Iris pigment epithelial cell (primary cell): ENCODE results near the gene PTGFRN.
A peak's percentile ranks its signal among the peaks of the same experiment; 100 is the strongest.
"Not testable (repeated sequence)": the region's sequence is repeated elsewhere in the genome, so short reads cannot be mapped to it uniquely, and the experiment has no call there.

ENCODE experiments used
- DNase-seq: peaks from one replicate; pipeline ENCODE4 v3.0.0-alpha.2; 2011; ENCODE audit warnings: low read depth

The PTGFRN gene

DNA sequence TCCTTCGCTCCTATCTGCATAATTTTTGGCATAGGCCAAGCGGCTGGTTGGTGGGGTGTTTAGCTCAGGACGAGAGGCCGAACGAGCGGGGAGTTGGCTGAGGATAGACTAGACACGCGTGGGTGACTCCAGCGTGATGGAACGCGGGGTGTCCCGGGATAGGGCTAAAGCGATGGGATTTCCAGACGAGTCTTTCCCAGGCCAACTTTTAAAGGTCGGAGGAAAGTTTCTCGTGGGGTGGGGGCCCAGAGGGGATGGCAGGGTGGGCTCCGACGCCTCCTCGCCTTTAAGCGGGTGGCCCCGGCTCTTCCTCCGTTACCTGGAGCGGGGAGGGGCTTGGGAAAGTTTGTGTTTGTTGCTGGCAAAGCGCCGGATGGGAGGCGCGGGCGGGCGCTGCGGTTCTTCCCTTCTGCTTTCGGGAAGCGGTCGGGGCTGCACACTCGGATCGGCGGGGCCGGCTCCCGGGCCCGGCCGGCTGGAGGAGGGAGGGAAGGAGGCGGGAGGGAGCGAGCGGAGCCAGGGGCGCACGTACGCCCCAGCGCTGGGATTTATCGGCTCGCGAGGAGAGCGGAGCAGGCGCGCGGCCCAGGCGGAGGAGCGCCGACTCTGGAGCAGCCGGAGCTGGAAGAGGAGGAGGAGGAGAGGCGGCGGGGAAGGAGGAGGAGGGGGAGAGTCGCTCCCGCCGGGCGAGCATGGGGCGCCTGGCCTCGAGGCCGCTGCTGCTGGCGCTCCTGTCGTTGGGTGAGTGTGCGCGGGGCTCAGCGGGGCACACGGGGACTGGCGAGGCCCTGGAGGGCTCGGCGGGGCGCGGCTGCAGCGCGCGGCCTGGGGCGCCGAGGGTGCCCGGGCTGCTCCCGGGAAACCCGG is at the start of gene PTGFRN:
PTGFRN (plus strand) TSS at position 405 of the 867 bp plus-strand sequence; CDS start at position 693, 288 bp downstream.
- peak; percentile 50 for DNase-seq

DNA sequence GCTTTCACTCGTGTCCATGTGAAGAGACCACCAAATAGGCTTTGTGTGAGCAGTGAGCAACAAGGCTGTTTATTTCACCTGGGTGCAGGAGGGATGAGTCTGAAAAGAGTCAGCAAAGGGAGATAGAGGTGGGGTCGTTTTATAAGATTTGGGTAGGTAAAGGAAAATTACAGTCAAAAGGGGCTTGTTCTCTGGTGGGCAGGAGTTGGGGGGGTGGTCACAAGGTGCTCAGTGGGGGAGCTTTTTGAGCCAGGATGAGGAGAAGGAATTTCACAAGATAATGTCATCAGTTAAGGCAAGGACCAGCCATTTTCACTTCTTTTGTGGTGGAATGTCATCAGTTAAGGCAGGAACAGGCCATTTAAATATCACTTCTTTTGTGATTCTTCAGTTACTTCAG is 49.5 kb upstream of the PTGFRN start:
- not testable (repeated sequence) for DNase-seq

DNA sequence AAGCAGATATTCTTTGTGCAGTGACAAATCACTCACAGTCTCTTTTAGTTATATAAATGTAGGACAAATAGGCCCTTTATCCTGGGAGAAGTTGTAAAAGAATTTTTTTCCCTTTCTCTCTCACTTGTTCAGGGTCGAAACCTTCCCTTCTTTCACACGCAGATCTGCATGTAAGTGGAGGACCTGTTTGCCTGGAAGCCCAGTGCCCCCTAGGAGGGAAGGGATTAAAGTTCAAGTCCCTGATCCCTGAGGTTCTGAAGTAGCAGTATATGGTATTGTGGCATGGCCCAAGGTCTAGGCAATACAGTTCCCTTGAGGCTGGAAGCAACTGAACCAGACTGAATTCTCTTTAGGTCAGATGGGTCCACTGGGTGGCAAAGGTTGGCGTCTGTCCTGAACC is 48.6 kb upstream of the PTGFRN start:
- DNase-seq: no peak

DNA sequence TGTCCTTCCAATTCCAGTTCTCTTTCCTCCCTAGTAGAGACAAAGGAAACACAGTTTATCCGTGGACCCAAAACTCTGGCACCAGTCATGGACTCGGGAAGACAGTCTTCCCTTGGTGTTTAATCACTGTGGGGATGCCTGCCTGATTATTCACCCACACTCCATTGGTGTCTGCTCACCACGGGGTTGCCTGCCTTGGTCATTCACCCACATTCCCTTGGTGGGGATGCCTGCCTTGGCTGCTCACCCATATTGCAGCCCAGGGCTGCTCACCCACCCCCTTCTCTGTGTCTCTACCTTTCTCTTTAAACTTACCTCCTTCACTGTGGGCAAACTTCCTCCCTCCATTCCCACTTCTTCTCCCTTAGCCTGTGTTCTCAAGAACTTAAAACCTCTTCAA is 46.7 kb upstream of the PTGFRN start:
- DNase-seq: not testable (repeated sequence)

DNA sequence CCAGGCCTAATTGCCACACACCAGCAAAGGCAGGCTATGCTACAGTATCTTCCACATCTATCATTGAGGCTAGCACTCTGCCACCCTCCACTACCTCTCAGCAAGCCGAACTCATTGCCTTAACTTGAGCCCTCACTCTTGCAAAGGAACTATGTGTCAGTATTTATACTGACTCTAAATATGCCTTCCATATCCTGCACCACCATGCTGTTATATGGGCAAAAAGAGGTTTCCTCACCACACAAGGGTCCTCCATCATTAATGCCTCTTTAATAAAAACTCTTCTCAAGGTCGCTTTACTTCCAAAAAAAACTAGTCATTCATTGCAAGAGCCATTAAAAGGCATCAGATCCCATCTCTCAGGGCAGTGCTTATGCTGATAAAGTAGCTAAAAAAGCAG is 43.2 kb upstream of the PTGFRN start:
- DNase-seq: not testable (repeated sequence)

DNA sequence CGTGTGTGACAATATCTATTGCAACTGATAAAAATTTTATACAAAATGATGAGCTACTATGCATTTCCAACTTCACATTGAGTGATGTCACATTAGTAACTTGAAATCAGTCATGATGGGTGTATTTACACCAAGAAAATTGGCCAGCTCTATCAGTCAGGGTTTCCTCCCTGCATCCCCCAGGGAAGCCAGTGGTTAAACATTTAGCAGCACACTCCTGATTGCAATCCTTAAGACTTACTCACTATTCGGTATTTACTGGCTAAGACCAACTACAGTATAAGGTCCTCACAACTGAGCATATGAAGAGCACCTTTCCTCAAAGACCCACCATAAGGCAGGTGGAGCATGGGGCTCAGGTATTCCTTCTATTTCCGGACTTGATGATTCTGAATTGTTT is 41.3 kb upstream of the PTGFRN start:
- no peak for DNase-seq

DNA sequence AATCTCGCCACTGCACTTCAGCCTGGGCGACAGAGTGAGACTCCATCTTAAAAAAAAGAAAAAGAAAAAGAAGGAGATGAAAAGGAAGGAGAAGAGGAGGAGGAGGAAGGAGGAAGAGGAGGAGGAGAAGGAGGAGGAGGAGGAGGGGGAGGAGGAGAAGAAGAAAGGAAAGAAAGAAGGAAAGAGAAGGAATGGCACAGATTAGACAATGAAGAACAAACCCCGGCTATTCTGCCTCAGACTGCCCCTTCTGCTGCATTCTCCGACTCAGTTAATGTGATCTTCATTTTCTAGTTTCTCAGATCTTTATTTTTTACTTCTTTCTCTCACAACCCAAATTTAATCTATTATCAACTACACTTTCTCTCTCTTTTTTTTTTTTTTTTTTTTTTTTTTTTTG is 40.1 kb upstream of the PTGFRN start:
- DNase-seq: no peak

DNA sequence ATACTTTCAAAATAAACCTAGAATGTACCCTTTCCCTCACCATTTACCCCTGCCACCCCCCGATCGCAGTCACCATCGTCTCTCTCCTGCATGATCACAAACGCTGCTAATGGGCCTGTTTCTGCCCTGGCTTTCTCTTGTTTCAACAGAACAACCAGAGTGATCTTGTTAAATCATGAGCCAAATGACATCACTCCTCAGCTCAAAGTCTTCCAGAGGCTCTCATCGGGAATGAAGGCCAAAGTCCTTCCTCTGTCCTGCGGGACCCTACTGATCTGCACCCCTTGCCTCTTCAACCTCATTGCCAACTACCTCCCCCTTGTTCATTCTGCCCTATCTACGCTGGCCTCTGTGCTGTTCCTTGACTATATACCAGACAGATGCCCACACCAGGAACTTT is 39.4 kb upstream of the PTGFRN start:
- DNase-seq: no peak

DNA sequence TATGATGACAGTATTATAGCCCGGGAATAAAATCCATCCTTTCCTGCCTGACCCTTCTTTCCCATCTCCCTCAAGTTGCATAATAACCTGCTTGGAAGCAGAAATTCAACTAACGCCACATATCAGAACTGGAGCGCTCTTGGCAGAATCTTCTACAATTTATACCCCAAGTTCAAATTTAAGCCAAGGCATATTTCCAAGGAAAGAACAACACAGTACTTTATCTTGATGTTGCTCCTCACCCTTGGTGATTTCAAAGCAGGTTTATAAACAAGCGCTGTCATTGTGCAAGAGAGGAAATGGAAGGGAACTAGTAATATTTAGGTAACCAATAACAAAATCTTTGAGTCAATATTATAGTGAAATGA is 38.0 kb upstream of the PTGFRN start:
- DNase-seq: peak; percentile 44

DNA sequence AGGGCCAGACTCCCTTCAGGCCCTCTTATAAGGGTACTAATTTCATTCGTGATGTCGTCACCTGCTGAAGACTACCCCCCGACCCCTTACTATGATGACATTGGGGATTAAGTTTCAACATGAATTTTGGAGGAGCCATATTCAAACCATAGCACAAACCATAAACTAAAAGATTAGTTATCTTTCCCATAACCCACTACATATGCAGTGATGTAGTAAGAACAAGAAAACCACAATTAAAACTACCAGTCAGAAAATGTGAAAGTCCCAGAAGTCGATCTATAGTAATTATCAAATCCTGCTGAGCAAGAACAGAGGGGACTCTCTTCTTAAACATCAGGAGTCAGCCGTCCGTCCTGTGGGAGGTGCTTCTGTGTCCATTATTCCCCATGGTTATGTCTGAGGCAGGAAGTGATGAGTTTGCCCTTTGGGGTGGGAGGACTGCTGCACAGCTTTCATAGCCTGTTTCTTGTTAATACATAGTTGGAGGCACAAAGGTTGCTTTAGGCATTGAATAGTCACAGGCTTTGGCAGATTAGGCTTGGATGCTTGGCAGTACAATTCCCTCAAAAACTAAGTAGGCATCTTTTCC is 35.9 kb upstream of the PTGFRN start:
- no peak for DNase-seq

DNA sequence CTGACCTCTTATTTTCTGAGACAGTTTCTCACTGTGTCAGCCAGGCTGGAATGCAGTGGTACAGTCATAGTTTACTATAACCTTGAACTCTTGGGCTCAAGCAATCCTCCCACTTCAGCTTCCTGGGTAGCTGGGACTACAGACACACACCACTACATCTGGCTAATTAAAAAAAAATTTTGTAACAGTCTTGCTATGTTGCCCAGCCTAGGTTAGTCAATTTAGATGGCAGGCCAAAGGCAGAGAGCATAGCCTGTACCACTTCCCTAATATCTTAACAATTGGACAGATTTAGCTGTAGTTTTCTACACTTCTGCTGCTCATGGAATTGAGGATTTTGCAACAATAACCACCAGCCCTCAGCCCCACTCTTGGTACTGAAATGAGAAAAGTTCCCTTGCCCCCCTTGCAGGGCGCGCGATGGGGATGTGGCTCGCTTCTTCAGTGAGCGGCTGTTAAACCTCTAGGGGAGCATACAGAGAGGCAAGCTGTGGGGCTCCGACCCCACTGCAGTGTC is 34.9 kb upstream of the PTGFRN start:
- DNase-seq: peak; percentile 40

DNA sequence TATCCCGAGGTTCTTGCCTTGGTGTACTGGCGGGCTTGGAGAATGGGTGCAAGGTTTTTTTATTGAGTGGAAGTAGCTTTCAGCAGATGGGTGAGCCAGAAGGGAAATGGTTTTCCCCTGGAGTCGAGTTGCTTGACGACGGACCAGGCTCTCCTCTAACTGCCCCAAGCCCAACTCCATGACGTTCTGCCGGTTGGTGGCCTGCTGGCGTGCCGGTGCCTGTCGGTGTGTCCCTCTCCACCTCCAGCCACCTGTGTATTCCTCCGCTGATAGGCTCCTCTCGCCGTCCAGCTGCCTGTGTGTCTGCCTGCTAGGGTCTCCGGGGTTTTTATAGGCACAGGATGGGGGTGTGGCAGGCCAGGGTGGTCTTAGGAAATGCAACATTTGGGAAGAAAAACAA is 34.3 kb upstream of the PTGFRN start:
- DNase-seq: no peak

DNA sequence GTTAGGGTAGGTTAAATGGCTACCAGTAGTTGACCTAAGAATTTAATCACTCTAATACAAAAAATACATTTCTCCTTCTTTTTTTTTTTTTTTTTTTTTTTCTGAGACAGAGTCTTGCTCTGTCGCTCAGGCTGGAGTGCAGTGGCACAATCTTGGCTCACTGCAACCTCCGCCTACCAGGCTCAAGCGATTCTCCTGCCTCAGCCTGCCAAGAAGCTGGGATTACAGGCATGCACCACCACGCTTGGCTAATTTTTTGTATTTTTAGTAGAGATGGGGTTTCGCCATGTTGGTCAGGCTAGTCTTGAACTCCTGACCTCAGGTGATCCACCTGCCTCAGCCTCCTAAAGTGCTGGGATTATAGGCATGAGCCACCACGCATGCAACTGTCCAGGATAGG is 33.8 kb upstream of the PTGFRN start:
- not testable (repeated sequence) for DNase-seq

DNA sequence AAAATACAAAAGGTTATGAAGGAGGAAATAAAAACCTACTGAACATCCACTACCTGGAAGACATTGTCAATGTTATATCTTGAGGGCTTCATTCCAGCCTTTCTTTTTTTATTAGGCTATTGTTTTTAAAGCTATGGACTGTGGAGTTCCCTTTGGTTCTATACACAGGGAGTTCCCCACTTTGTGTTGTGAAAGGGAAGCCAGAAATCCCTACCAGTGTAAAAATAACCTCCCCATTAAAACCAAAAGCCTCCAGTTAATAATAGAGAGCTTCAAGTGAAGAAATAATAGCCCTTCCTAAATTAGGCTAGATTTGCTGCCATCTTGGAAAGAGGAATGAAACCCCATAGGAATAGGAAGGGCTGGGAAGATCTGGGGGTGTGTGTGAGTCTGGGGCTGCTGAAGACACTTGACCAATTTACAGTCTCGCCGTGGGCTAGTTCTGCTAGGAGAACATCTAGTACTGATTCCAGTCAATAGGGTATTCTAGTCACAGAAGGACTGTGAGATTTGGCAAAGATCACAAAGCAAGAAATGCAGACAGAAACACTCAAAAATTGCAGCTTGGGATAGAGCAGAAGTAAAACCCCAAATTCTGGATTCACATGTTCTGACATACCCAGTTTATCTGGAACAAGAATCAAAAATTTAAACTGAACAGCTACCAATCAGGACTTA is 32.4 kb upstream of the PTGFRN start:
- DNase-seq: no peak

DNA sequence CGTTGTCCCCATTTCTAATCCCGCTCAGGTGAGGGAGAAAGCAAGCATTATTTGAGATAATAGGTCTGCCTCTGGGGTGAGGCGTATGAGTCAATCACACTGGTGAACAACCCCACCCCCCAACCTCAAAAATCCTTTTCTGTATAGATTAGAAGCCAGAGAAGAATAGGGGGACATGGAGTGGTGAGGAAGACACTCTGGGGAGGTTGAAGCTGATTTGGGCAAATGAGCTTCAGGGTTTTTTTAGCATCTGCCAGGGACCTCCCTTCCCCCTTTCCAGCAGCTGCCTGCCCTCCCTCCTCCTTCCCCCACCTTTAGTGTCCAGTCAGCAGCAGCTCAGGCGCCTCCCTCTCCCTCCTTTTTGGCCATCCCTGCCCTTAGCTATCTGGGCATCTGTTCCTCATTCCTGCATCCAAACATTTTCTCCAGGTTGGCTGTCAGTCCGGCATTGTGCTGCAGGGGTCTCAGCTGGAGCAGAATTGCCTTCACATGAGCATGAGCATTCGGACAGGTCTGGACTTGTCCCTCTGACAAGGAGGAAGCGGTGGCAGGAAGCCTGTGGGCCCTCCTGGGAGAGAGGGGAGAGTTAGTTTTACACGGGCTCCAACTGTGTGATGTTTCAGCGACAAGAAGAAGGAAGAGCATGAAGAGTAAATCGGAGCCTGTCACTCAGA is 30.8 kb upstream of the PTGFRN start:
- DNase-seq: peak; percentile 40

DNA sequence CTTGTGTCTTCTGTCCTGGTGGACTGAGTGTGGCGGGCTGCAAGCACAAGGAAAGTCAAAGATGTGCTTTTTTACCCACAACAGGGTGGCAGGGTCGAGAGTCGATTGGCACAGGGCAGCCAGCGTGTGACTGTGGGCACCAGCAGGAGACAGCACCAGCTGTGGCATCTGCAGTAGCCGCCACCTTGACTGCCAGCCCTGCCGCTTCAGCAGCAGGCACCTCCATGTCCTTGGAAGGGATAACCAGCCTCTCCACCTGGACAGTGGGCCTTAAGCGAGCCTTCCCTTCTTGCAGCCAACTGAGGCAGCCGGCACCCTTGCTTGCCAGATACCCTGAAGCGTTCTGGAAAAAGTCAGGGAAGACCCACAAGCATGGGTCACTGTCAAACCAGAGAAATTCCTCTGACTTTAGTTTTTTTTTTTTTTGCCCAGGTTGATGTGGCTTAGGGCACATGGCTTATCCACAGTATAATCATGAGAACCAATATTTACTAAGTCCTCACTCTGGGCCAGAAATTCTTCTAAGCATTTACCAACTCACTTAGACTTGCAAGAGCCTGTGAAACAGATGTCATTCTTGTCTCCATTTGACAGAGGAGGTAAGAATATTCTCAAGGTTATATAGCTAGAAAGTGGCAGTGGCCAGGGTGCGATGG is 30.1 kb upstream of the PTGFRN start:
- DNase-seq: no peak

DNA sequence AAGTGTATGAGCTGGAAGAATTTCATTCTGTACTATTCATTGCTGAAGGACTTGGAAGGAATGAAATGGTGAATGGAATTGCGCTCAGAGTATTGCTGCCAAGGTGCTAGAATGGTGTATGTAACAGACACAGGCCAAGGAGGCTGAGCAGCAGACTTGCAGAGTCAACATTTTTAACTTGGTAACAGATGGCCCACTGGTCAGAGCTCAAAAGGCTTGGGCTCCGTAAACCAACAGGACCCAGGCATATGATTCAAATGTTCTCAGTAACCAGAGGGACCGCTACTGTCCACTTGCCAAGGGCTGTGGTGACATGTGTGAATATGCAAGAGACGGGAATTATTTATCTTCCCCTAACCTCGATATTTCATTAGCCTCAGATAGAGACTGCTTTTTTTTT is 28.8 kb upstream of the PTGFRN start:
- DNase-seq: no peak

DNA sequence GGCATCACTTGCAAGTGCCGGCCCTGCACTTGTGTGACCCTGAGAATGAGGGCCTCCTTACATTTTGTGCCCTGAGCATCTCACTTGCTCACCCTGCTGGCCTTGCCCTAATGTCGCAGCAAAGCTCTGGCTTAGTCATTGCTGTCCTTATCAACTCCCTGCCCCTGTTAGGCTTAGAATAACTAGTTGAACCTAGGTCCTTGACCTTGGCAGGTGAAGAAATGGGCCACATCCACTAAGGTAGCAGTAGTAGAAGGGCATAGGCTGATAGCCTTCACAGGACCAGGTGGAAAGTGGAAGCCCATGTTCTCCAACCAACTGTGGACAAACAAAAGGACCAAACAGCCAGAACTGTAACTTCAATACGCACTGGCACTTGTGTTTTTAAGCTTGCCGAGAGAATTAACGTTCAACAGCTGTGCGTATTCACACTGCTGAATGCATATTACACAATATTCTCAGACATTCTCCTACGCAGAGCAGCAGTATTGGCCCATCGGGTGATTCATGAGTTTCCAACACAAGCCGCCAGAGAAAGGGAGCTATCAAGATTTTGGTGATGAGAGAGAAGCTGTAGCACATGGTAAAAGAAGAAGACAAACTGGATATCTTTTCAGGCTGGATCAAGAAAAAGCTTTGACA is 27.7 kb upstream of the PTGFRN start:
- peak; percentile 56 for DNase-seq

DNA sequence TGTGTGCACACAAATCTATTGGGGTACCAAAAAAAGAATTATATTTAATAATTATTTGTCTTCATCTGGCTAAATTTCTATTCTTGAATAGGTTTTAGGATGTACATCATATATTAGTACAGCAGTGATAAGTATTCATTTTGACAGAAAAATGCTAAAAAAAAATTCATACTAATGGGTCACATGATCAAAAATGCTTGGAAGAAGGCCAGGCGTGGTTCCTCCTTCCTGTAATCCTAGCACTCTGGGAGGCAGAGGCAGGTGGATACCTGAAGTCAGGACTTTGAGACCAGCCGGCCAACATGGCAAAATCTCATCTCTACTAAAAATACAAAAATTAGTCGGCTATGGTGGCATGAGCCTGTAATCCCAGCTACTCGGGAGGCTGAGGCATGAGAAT is 26.9 kb upstream of the PTGFRN start:
- DNase-seq: no peak

DNA sequence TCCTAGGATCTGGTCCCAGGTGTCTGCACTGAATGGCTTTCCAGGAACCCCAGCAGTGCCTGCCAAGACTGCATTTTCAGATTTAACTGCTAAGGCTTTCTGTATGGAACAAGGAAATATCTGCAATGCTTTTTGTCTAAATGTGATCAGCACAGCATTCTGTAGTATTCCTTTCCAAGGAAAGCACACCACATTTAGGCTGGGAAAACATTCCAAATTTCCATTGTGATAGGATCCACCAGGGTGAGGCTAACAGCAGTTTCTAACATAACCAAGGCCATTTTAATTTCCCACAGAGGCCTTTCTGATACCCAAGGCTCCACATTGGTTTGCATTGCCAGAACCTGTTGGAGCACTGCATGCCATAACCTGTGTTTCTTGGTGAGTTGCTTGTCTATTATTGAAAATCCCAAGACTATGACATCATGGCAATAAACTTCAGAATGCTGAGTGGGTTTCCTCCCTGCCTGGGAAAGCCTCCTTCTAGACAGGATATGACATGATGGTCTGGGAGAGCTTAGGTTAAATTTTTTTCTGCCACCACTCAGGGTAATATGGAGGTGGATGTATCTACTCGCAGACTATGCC is 23.3 kb upstream of the PTGFRN start:
- DNase-seq: peak; percentile 59

DNA sequence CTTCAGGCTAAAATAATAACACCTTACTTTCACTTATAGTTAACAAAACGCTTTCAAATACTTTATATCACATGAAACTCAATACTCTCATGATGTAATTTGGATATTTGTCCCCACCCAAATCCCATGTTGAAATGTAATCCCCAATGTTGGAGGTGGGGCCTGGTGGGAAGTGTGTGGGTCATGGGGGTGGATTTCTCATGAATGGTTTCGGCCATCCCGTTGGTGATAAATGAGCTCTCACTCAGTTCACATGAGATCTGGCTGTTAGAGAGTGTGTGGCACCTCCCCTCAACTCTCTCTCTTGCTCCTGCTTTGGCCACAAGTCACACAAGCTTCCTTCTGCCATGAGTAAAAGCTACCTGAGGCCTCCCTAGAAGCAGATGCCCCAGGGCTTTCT is 22.5 kb upstream of the PTGFRN start:
- no peak for DNase-seq
